HepG2 (cell line): ENCODE data around the gene RHOC. TPM values are rescaled to one million over a fixed set of nuclear protein-coding genes. Genes with fewer than 3 reads are reported as not detected.

ENCODE experiments used
- ATAC-seq: fragments of 200-7000 bp; cut with Tn5 transposase; 3 replicates; pipeline ENCODE4 v1.9.1; 2020; ENCODE audit warnings: mild to moderate bottlenecking, moderate library complexity
- BruUV-seq: library from RNA; stranded (reverse); fragments of 400-500 nt; replicated peaks from 2 replicates; lab custom pipeline; 2021; lab: Mats Ljungman, UMichigan
- CTCF ChIA-PET: fragments of 300-600 bp; formaldehyde crosslinking; extraction: SDS; loops from one replicate; lab custom pipeline; 2021; ENCODE audit warnings: low total read pairs, inconsistent platforms, low intra/inter-chr PET ratio; lab: Yijun Ruan, JAX
- POLR2A ChIA-PET: fragments of 350-600 bp; sonication (Branson Sonifier 250); formaldehyde crosslinking; loops from one replicate; lab custom pipeline; 2020; ENCODE audit warnings: antibody characterized with exemption, inconsistent platforms; lab: Yijun Ruan, JAX
- DNase-seq: peaks from one replicate; pipeline ENCODE4 v3.0.0-alpha.2; 2015; ENCODE audit warnings: low spot score
- FAIRE-seq: peaks from 3 replicates; lab custom pipeline; 2011; peaks lifted over from hg19 to GRCh38; lab: Jason Lieb, UNC
- H2AFZ ChIP-seq: one replicate; pipeline ENCODE4 v1.6.1; 2011; ENCODE audit warnings: low read length, inconsistent platforms
- H3K27ac ChIP-seq: fragments of 300-600 bp; 3 replicates; pipeline ENCODE4 v1.8.0; 2011; ENCODE audit warnings: mixed run types, mild to moderate bottlenecking, mixed read lengths, low read length, inconsistent platforms; ENCODE audit not compliant: insufficient read depth; ENCODE audit errors: extremely low read length
- H3K27me3 ChIP-seq, 2 experiments: fragments of 200-600 bp in 1 of 2; 2 replicates in 1 of 2; 3 replicates in 1 of 2; pipeline versions ENCODE4 v1.6.0 to v1.8.0; 2011; ENCODE audit warnings: low read length in 2 of 2, mild to moderate bottlenecking in 2 of 2, moderate library complexity in 2 of 2, inconsistent platforms in 1 of 2; ENCODE audit not compliant: insufficient read depth in 2 of 2, control insufficient read depth in 1 of 2
- H3K36me3 ChIP-seq, 2 experiments: fragments of 200-600 bp in 1 of 2; replicated peaks in 1 of 2; 2 replicates in 1 of 2; 3 replicates in 1 of 2; pipeline versions ENCODE4 v1.5.1 to v1.8.0; 2011; ENCODE audit warnings: low read length in 2 of 2, inconsistent platforms in 1 of 2; ENCODE audit not compliant: insufficient read depth in 2 of 2, control insufficient read depth in 1 of 2
- H3K4me1 ChIP-seq: 2 replicates; pipeline ENCODE4 v1.5.1; 2012; ENCODE audit warnings: low read length, inconsistent platforms; ENCODE audit not compliant: insufficient read depth
- H3K4me2 ChIP-seq: 2 replicates; pipeline ENCODE4 v1.6.0; 2011; ENCODE audit warnings: low read depth, low read length, inconsistent platforms
- H3K4me3 ChIP-seq, 3 experiments: fragments of 200-600 bp in 1 of 3; sonication (generic), shearing (Covaris generic) in 1 of 3; replicated peaks in 1 of 3; 2 replicates each; pipeline ENCODE4 v1.5.1; 2011 to 2016; ENCODE audit warnings: low read length in 3 of 3, inconsistent platforms in 2 of 3, low read depth in 2 of 3, mild to moderate bottlenecking in 2 of 3, control low read depth in 1 of 3, mixed read lengths in 1 of 3; ENCODE audit not compliant: insufficient read depth in 1 of 3
- H3K79me2 ChIP-seq: one replicate; pipeline ENCODE4 v1.6.1; 2011; ENCODE audit warnings: low read length, inconsistent platforms; ENCODE audit not compliant: insufficient read depth
- H3K9ac ChIP-seq: 2 replicates; pipeline ENCODE4 v1.6.0; 2011; ENCODE audit warnings: mild to moderate bottlenecking, low read depth, low read length, inconsistent platforms; ENCODE audit not compliant: insufficient read depth
- H3K9me3 ChIP-seq: 2 replicates; pipeline ENCODE4 v1.5.1; 2012; ENCODE audit warnings: mild to moderate bottlenecking, low read length
- H4K20me1 ChIP-seq: 2 replicates; pipeline ENCODE4 v1.6.0; 2011; ENCODE audit warnings: inconsistent platforms, mild to moderate bottlenecking, low read length, moderate library complexity; ENCODE audit not compliant: insufficient read depth
- AGO2 ChIP-seq: fragments of 200-400 bp; formaldehyde crosslinking; optimal IDR thresholded peaks from 2 replicates; pipeline ENCODE3; 2017; ENCODE audit warnings: mild to moderate bottlenecking, low read depth, low read length, moderate library complexity
- CENPT ChIP-seq: sonication (generic); formaldehyde crosslinking; IDR thresholded peaks from 2 replicates; pipeline ENCODE4 v1.8.0; 2022; ENCODE audit warnings: low read depth, mild to moderate bottlenecking, moderate library complexity, missing genetic modification reagents
- FOXJ3 ChIP-seq: sonication (generic); formaldehyde crosslinking; IDR thresholded peaks from 2 replicates; pipeline ENCODE4 v1.4.0; 2020; ENCODE audit warnings: missing genetic modification reagents, mild to moderate bottlenecking, borderline replicate concordance
- IRF9 ChIP-seq: sonication (generic); formaldehyde crosslinking; IDR thresholded peaks from 2 replicates; pipeline ENCODE4 v1.8.0; 2022; ENCODE audit warnings: missing genetic modification reagents, mild to moderate bottlenecking, borderline replicate concordance
- MED1 ChIP-seq: sonication (generic); formaldehyde crosslinking; IDR thresholded peaks from 2 replicates; pipeline ENCODE4 v1.4.0; 2020; ENCODE audit warnings: missing genetic modification reagents
- RAD21 ChIP-seq: fragments of 450-650 bp; formaldehyde crosslinking; IDR thresholded peaks from 2 replicates; pipeline ENCODE4 v1.5.0; 2020; ENCODE audit warnings: mild to moderate bottlenecking
- THYN1 ChIP-seq: sonication (generic); formaldehyde crosslinking; IDR thresholded peaks from 2 replicates; pipeline ENCODE4 v1.8.1; 2023; ENCODE audit warnings: low read depth, mild to moderate bottlenecking, moderate library complexity, missing genetic modification reagents, borderline replicate concordance
- ZBTB44 ChIP-seq: sonication (generic); formaldehyde crosslinking; IDR thresholded peaks from 2 replicates; pipeline ENCODE4 v1.4.0; 2020; ENCODE audit warnings: missing genetic modification reagents
- ZKSCAN5 ChIP-seq: sonication (generic); formaldehyde crosslinking; IDR thresholded peaks from 2 replicates; pipeline ENCODE4 v1.5.1; 2020; ENCODE audit warnings: mild to moderate bottlenecking, missing genetic modification reagents
- ZNF10 ChIP-seq: sonication (generic); formaldehyde crosslinking; IDR thresholded peaks from 2 replicates; pipeline ENCODE4 v1.4.0; 2020; ENCODE audit warnings: mild to moderate bottlenecking, low read depth, missing genetic modification reagents, borderline replicate concordance
- ZNF124 ChIP-seq: sonication (generic); formaldehyde crosslinking; IDR thresholded peaks from 2 replicates; pipeline ENCODE4 v1.4.0; 2020; ENCODE audit warnings: missing genetic modification reagents
- ZNF589 ChIP-seq: sonication (generic); formaldehyde crosslinking; conservative IDR thresholded peaks from 2 replicates; pipeline ENCODE4 v1.8.0; 2022; ENCODE audit warnings: mild to moderate bottlenecking, moderate library complexity, missing genetic modification reagents
- ZNF766 ChIP-seq: sonication (generic); formaldehyde crosslinking; IDR thresholded peaks from 2 replicates; pipeline ENCODE4 v1.5.0; 2020; ENCODE audit warnings: missing genetic modification reagents, borderline replicate concordance
- WGBS: methylation state at CpG from one replicate; pipeline ENCODE4 v1.1.6; 2017; ENCODE audit warnings: low lambda C conversion rate; 5-methylcytosine and 5-hydroxymethylcytosine counted together
- in situ Hi-C: cut with HindIII; loops from 2 replicates; pipeline ENCODE4 v1.10.0; 2017; ENCODE audit warnings: low pct_unique_long_range_greater_than_20kb; ENCODE audit not compliant: extremely low pct_ligation_motif_present
- intact Hi-C: fragments of 100-400 bp; cut with micrococcal nuclease; formaldehyde crosslinking; loops from one replicate; pipeline ENCODE4 v1.10.0; 2022; ENCODE audit not compliant: unreplicated experiment
- polyA plus RNA-seq, 8 experiments: library from polyadenylated mRNA; depleted of rRNA in 3 of 8; stranded (reverse) in 7 of 8; unstranded in 1 of 8; fragments of >200 nt; fragmentation: Illumina TruSeq in 4 of 8; extraction: Trizol in 4 of 8; gene quantifications; 2 replicates each; pipeline versions ENCODE4 v1.2.1 to v1.2.3, GENCODE V29; 2011 to 2016; ENCODE audit warnings: low read depth in 4 of 8, missing spikeins in 1 of 8, mixed read lengths in 1 of 8; ENCODE audit not compliant: insufficient read depth in 1 of 8
- total RNA-seq, 5 experiments: library from RNA; depleted of rRNA; stranded (reverse); fragments of >200 nt; fragmentation: Illumina TruSeq; extraction: Trizol; gene quantifications; 2 replicates each; pipeline ENCODE4 v1.2.3, GENCODE V29; 2016; ENCODE audit warnings: low read depth in 1 of 5
- TF ChIP-seq, protein P1 (sequence below): fragments of 450-650 bp; IDR thresholded peaks from 2 replicates; pipeline ENCODE4 v1.6.1; 2016
- TF ChIP-seq, protein P2 (sequence below): sonication (generic); formaldehyde crosslinking; IDR thresholded peaks from 2 replicates; pipeline ENCODE4 v1.5.1; 2020; ENCODE audit warnings: mild to moderate bottlenecking, missing genetic modification reagents, moderate library complexity

Gene RHOC
- total and polyA plus RNA-seq, 2 of the 13 experiments (the other 11 are each of a cell fraction or from before 2014, with no cell fraction given), result 64.3 to 182 TPM

GRCh38 chr1:112718691-112719418 is 11.9 kb upstream of the RHOC start:
- WGBS, result 9% methylated on average over 33 of the region's 44 CpGs
- in situ Hi-C loops (loop anchor here (5.0 to 25.0 kb wide), 2 partner anchors 88 to 318 kb away; no protein-coding TSS in a partner anchor), intact Hi-C loops (loop anchor here (5.0 kb wide), 2 partner anchors 238 to 323 kb away; partner anchors contain the start of gene SLC16A1)
- Histone ChIP-seq H3K27ac (no peak overlapping the region), H3K9ac (no peak overlapping the region), H3K27me3 (peaks cover 6 to 47% of the 10 kb centered on the region in 2 experiments), H3K4me1 (peaks cover 39% of the 10 kb centered on the region), H3K9me3 (no peaks in the 10 kb centered on the region), H4K20me1 (peaks cover 5% of the 10 kb centered on the region; the same call in 1 of the 2 replicates), H3K79me2 (no peaks in the 10 kb centered on the region), H2AFZ (no peak overlapping the region), H3K4me2 (peak overlapping the region; percentile 36; the same call in 1 of the 2 replicates), H3K4me3 (no peak overlapping the region), H3K36me3 (no peaks in the 10 kb centered on the region)
- no peak for FAIRE-seq
- ATAC-seq, result peak; percentile 30
- ChIA-PET CTCF (interaction anchor here (1.3 to 2.2 kb wide), 2 partner anchors 85 to 324 kb away, joined by 4 to 21 read pairs; no protein-coding TSS in a partner anchor), POLR2A (no interaction called here)
- no peak for DNase-seq
- BruUV-seq, result no TSS peak
- TF ChIP-seq ZNF766, result no peak
- TF ChIP-seq ZBTB44 (CRISPR knock-in tag), result no peak
- 0 out of 2 replicates have a peak, but pooled peaks have one; percentile 32 for TF ChIP-seq CENPT (CRISPR knock-in tag)
- TF ChIP-seq, protein P1, sequence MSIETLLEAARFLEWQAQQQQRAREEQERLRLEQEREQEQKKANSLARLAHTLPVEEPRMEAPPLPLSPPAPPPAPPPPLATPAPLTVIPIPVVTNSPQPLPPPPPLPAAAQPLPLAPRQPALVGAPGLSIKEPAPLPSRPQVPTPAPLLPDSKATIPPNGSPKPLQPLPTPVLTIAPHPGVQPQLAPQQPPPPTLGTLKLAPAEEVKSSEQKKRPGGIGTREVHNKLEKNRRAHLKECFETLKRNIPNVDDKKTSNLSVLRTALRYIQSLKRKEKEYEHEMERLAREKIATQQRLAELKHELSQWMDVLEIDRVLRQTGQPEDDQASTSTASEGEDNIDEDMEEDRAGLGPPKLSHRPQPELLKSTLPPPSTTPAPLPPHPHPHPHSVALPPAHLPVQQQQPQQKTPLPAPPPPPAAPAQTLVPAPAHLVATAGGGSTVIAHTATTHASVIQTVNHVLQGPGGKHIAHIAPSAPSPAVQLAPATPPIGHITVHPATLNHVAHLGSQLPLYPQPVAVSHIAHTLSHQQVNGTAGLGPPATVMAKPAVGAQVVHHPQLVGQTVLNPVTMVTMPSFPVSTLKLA, result no peak
- no peak for TF ChIP-seq MED1 (CRISPR knock-in tag)
- TF ChIP-seq ZNF124 (CRISPR knock-in tag), result no peak
- no peak for TF ChIP-seq THYN1 (CRISPR knock-in tag)
- TF ChIP-seq RAD21 (CRISPR knock-in tag), result peak; percentile 65
- no peak for TF ChIP-seq ZKSCAN5 (CRISPR knock-in tag)
- no peak for TF ChIP-seq FOXJ3
- TF ChIP-seq ZNF10 (CRISPR knock-in tag), result no peak
- TF ChIP-seq AGO2, result no peak
- TF ChIP-seq ZNF589, result no peak
- TF ChIP-seq, protein P2, sequence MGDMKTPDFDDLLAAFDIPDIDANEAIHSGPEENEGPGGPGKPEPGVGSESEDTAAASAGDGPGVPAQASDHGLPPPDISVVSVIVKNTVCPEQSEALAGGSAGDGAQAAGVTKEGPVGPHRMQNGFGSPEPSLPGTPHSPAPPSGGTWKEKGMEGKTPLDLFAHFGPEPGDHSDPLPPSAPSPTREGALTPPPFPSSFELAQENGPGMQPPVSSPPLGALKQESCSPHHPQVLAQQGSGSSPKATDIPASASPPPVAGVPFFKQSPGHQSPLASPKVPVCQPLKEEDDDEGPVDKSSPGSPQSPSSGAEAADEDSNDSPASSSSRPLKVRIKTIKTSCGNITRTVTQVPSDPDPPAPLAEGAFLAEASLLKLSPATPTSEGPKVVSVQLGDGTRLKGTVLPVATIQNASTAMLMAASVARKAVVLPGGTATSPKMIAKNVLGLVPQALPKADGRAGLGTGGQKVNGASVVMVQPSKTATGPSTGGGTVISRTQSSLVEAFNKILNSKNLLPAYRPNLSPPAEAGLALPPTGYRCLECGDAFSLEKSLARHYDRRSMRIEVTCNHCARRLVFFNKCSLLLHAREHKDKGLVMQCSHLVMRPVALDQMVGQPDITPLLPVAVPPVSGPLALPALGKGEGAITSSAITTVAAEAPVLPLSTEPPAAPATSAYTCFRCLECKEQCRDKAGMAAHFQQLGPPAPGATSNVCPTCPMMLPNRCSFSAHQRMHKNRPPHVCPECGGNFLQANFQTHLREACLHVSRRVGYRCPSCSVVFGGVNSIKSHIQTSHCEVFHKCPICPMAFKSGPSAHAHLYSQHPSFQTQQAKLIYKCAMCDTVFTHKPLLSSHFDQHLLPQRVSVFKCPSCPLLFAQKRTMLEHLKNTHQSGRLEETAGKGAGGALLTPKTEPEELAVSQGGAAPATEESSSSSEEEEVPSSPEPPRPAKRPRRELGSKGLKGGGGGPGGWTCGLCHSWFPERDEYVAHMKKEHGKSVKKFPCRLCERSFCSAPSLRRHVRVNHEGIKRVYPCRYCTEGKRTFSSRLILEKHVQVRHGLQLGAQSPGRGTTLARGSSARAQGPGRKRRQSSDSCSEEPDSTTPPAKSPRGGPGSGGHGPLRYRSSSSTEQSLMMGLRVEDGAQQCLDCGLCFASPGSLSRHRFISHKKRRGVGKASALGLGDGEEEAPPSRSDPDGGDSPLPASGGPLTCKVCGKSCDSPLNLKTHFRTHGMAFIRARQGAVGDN, result peak; percentile 49
- TF ChIP-seq IRF9, result no peak
